KMS-11 (cell line): ENCODE results near the gene LYPD3.

Experiments
- H2AFZ ChIP-seq: fragments of 200-600 bp; sonication (generic); 2 replicates; pipeline ENCODE4 v1.6.1; 2016; ENCODE audit warnings: antibody characterized with exemption, mixed run types, low read depth
- H3K27ac ChIP-seq: fragments of 200-600 bp; sonication (generic); 2 replicates; pipeline ENCODE4 v1.6.1; 2016; ENCODE audit warnings: mild to moderate bottlenecking, mixed run types
- H3K27me3 ChIP-seq: fragments of 200-600 bp; sonication (generic); 2 replicates; pipeline ENCODE4 v1.6.1; 2017; ENCODE audit warnings: mild to moderate bottlenecking, low read depth, mixed run types, moderate library complexity; ENCODE audit not compliant: insufficient read depth
- H3K36me3 ChIP-seq: fragments of 200-600 bp; sonication (generic); 2 replicates; pipeline ENCODE4 v1.6.1; 2017; ENCODE audit warnings: mild to moderate bottlenecking, mixed run types; ENCODE audit not compliant: insufficient read depth
- H3K4me1 ChIP-seq: fragments of 200-600 bp; sonication (generic); 2 replicates; pipeline ENCODE4 v1.6.1; 2016; ENCODE audit warnings: mild to moderate bottlenecking, low read depth, mixed run types; ENCODE audit not compliant: poor library complexity, severe bottlenecking
- H3K4me2 ChIP-seq: fragments of 200-600 bp; sonication (generic); 2 replicates; pipeline ENCODE4 v1.7.0; 2016; ENCODE audit warnings: mild to moderate bottlenecking, mixed run types
- H3K4me3 ChIP-seq: fragments of 200-600 bp; sonication (generic); IDR thresholded peaks from 2 replicates; pipeline ENCODE4 v1.6.1; 2017; ENCODE audit warnings: low read depth, low read length, mixed read lengths; ENCODE audit not compliant: insufficient read depth
- H3K79me2 ChIP-seq: fragments of 200-600 bp; sonication (generic); 2 replicates; pipeline ENCODE4 v1.6.1; 2016; ENCODE audit warnings: low read depth, mixed run types; ENCODE audit not compliant: insufficient read depth
- H3K9ac ChIP-seq: fragments of 200-600 bp; sonication (generic); 2 replicates; pipeline ENCODE4 v1.6.1; 2016; ENCODE audit warnings: mild to moderate bottlenecking, mixed run types
- H4K20me1 ChIP-seq: fragments of 200-600 bp; sonication (generic); 2 replicates; pipeline ENCODE4 v1.6.1; 2016; ENCODE audit warnings: mild to moderate bottlenecking, mixed run types; ENCODE audit not compliant: insufficient read depth
- TF ChIP-seq, protein P1 (sequence below): fragments of 200-600 bp; sonication (generic); conservative IDR thresholded peaks from 2 replicates; pipeline ENCODE4 v1.6.1; 2017; ENCODE audit warnings: low read depth, mild to moderate bottlenecking, antibody characterized with exemption, low read length, moderate library complexity, mixed read lengths

The LYPD3 gene

DNA sequence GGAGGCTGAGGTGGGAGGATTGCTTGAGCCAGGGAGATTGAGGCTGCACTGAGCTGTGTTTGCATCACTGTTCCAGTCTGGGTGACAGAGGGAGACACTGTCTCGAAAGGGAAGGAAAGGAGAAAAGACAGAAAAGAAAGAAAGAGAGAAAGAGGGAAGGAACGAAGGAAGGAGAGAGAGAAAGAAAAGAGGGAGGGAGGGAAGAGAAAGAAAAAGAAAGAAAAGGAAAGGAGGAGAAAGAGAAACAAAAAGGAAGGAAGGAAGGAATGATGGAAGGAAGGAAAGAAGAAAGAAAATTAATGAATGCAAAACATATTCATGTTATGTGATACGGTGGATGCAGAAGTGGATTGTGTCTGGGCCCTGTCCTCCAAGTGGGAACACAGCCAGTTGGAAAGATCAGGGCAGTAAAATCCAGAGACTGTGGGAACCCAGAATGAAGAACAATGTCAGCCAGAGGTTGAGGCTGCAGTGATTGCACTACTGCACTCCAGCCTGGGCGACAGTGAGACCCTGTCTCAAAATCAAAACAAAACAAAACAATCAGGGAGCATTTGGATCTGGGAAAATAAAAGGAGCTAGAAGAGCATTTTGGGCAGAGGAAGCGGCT is 32.9 kb upstream of the LYPD3 start:
- Histone ChIP-seq H3K79me2 (no peaks in the 10 kb centered on the region), H3K4me3 (no peak overlapping the region), H4K20me1 (no peaks in the 10 kb centered on the region), H3K9ac (no peak overlapping the region), H3K4me2 (no peak overlapping the region), H3K27ac (no peak overlapping the region), H3K27me3 (no peaks in the 10 kb centered on the region), H3K4me1 (peaks cover 5% of the 10 kb centered on the region), H2AFZ (no peak overlapping the region), H3K36me3 (no peaks in the 10 kb centered on the region)
- TF ChIP-seq, protein P1, sequence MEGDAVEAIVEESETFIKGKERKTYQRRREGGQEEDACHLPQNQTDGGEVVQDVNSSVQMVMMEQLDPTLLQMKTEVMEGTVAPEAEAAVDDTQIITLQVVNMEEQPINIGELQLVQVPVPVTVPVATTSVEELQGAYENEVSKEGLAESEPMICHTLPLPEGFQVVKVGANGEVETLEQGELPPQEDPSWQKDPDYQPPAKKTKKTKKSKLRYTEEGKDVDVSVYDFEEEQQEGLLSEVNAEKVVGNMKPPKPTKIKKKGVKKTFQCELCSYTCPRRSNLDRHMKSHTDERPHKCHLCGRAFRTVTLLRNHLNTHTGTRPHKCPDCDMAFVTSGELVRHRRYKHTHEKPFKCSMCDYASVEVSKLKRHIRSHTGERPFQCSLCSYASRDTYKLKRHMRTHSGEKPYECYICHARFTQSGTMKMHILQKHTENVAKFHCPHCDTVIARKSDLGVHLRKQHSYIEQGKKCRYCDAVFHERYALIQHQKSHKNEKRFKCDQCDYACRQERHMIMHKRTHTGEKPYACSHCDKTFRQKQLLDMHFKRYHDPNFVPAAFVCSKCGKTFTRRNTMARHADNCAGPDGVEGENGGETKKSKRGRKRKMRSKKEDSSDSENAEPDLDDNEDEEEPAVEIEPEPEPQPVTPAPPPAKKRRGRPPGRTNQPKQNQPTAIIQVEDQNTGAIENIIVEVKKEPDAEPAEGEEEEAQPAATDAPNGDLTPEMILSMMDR: no peak

GRCh38 chr19:43496960-43497359 is 31.6 kb upstream of the LYPD3 start:
- Histone ChIP-seq H2AFZ (no peak overlapping the region), H3K36me3 (no peaks in the 10 kb centered on the region), H4K20me1 (no peaks in the 10 kb centered on the region), H3K27me3 (no peaks in the 10 kb centered on the region), H3K4me3 (no peak overlapping the region), H3K79me2 (no peaks in the 10 kb centered on the region), H3K4me1 (no peaks in the 10 kb centered on the region), H3K27ac (no peak overlapping the region), H3K9ac (no peak overlapping the region), H3K4me2 (no peak overlapping the region)
- TF ChIP-seq, protein P1: no peak

DNA sequence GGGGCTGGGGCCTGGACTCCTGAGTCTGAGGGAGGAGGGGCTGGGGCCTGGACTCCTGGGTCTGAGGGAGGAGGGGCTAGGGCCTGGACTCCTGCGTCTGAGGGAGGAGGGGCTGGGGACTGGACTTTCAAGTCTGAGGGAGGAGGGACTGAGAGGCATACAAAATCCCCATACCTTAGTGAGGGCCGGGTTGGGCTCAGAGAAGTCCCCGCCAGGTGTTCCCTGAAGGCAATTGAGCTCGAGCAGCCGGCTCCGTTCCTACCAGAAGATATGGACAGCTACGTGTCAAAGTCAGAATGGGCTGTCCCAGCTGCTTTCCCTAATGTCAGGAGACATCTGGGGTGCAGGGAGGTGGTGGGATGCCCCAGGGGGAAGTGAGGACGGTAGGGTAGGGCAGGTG is 29.7 kb upstream of the LYPD3 start:
- H3K27me3 ChIP-seq: no peaks in the 10 kb centered on the region
- TF ChIP-seq, protein P1: no peak
- no peak overlapping the region for H2AFZ ChIP-seq
- H3K4me2 ChIP-seq: no peak overlapping the region
- H4K20me1 ChIP-seq: no peaks in the 10 kb centered on the region
- no peaks in the 10 kb centered on the region for H3K4me1 ChIP-seq
- H3K36me3 ChIP-seq: no peaks in the 10 kb centered on the region
- no peak overlapping the region for H3K4me3 ChIP-seq
- no peak overlapping the region for H3K9ac ChIP-seq
- no peak overlapping the region for H3K27ac ChIP-seq
- no peaks in the 10 kb centered on the region for H3K79me2 ChIP-seq

- H3K4me3 ChIP-seq: no peak overlapping the region
- H3K36me3 ChIP-seq: no peaks in the 10 kb centered on the region
- no peaks in the 10 kb centered on the region for H3K4me1 ChIP-seq
These were observed 25.4 kb upstream of the LYPD3 start for GRCh38 chr19:43490759-43491158.

More at GRCh38 chr19:43490759-43491158, 25.4 kb upstream of the LYPD3 start:
- Histone ChIP-seq H3K79me2 (no peaks in the 10 kb centered on the region), H3K4me2 (no peak overlapping the region), H3K27me3 (no peaks in the 10 kb centered on the region), H2AFZ (no peak overlapping the region), H4K20me1 (no peaks in the 10 kb centered on the region), H3K9ac (no peak overlapping the region), H3K27ac (no peak overlapping the region)
- TF ChIP-seq, protein P1: no peak
